Measurements from ENCODE around the gene HM13. TPM values are rescaled to one million over a fixed set of nuclear protein-coding genes. Genes with fewer than 3 reads are reported as not detected.
A peak's percentile ranks its signal among the peaks of the same experiment; 100 is the strongest.

The HM13 gene
- total RNA-seq, 1 experiment from 2014 or later, result 183 TPM

DNA sequence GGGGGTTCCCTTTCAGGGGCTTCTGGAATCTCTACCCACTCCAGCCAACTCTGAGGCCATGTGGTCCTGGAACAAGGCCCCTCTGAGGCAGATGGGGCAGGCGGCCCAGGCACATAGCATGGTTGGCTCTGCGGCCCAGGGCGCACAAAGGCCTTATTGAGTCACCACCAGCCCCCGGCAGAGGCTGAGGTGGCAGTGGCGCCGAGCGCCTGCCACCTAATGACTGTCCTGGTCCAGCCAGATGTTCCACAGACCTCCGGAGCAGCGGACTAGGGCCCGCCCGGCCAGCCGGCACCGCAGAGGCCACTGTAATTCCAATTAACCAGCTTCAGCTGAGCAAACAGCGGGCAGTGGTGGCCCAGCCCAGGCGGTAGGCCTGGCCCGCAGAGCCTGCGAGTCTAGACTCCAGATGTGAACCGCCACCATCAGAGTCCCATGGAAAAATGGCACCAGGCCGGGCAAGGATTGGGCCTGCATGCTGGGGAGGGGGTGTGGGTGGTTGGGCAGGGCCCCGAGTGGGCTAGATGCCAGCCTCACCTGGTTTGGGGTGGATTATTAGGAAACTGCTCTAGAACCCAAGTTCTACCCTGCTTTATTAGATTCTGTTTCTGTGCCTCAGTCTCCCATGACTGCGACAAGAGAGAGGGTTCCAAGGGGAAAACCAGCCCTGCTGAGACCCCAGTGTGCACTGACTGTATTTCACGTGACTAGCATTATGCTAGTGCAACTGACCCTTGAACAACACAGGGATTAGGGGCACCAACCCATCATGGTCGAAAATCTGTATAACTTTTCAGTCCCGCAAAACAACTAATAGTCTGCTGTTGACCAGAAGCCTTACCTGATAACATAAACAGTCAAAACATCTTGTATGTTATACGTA lies 56.7 kb downstream of the HM13 start:
- peaks cover 82 to 90% of the 10 kb centered on the region in 2 experiments for H3K4me1 ChIP-seq (ENCODE audit: control insufficient read depth in 1 of 2, insufficient read depth in 2 of 2, low read length in 2 of 2)
- no TSS peak for BruUV-seq (replicated peaks)
- H3K79me2 ChIP-seq (ENCODE audit: insufficient read depth, low read length), result 0 out of 2 replicates have a peak, but pooled peaks cover 7% of the 10 kb centered on the region
- ChIA-PET CTCF (interaction anchor here (1.4 to 10.8 kb wide), 4 partner anchors 8 to 39 kb away, joined by 4 to 256 read pairs (median 73); no protein-coding TSS in a partner anchor), POLR2A (interaction anchor here (0.9 to 28.6 kb wide), 5 partner anchors 8 to 142 kb away, joined by 3 to 1106 read pairs (median 19); partner anchors contain the start of gene ID1), RAD21 (ENCODE audit: low non-redundant PET in 1 of 2, low total read pairs in 2 of 2, uncharacterized antibody in 2 of 2, unreplicated experiment in 2 of 2) (interaction anchor here in 1 of 2 experiments (5.7 kb wide), 1 partner anchor 41 kb away, joined by 74 read pairs; no protein-coding TSS in a partner anchor)
- DNase-seq (ENCODE audit: low read depth, low spot score) (no peak), ATAC-seq (peak; percentile 26)
- 0 out of 4 replicates have a peak overlapping the region, but pooled peaks of 1 of the 2 experiments have one; percentile 11 for H3K4me3 ChIP-seq (replicated peaks in 1 of 2; ENCODE audit: low read depth in 1 of 2, low read length in 2 of 2)
- H3K27ac ChIP-seq (ENCODE audit: low read depth, low read length), result peak overlapping the region; percentile 98
- H3K9me2 ChIP-seq (ENCODE audit: insufficient read depth), result no peaks in the 10 kb centered on the region
- H3K36me3 ChIP-seq (ENCODE audit: control insufficient read depth in 1 of 2, insufficient read depth in 2 of 2, low read length in 2 of 2), result no peaks in the 10 kb centered on the region
- H3K9ac ChIP-seq (ENCODE audit: low read length), result peak overlapping the region; percentile 52
- H3K27me3 ChIP-seq (ENCODE audit: insufficient read depth, low read length), result no peaks in the 10 kb centered on the region
- no peak overlapping the region for H2AFZ ChIP-seq (ENCODE audit: low read depth, low read length, poor library complexity, severe bottlenecking)
- intact Hi-C loops (cut with micrococcal nuclease), result no loop called here
- peak overlapping the region; percentile 72 for H3K4me2 ChIP-seq (ENCODE audit: low read length)
- no peaks in the 10 kb centered on the region for H3K9me3 ChIP-seq (ENCODE audit: control insufficient read depth in 1 of 2, insufficient read depth in 1 of 2, low read depth in 1 of 2, low read length in 2 of 2)
- no peaks in the 10 kb centered on the region for H4K20me1 ChIP-seq (ENCODE audit: insufficient read depth)
- TF ChIP-seq SIN3A (IDR thresholded peaks at IDR 0.05; ENCODE audit: low read depth) (no peak), ZFX (IDR thresholded peaks at IDR 0.05) (peak; percentile 68), FOSL1 (IDR thresholded peaks at IDR 0.05; ENCODE audit: low read depth) (no peak), POLR2A (IDR thresholded peaks at IDR 0.05; ENCODE audit: borderline replicate concordance, extremely low read depth, insufficient read depth, insufficient read length) (no peak), TCF7L2 (IDR thresholded peaks at IDR 0.05; ENCODE audit: borderline replicate concordance, extremely low read depth, insufficient read depth, insufficient read length) (peak; percentile 68), ELF1 (IDR thresholded peaks at IDR 0.05; ENCODE audit: borderline replicate concordance, low read depth) (no peak), ZNF274 (IDR thresholded peaks at IDR 0.05; ENCODE audit: low read depth, low read length) (no peak), YY1 (IDR thresholded peaks at IDR 0.05; ENCODE audit: extremely low read depth, insufficient replicate concordance, low read depth, low read length) (no peak), RAD21 (IDR thresholded peaks at IDR 0.05; ENCODE audit: low read depth) (no peak), JUND (IDR thresholded peaks at IDR 0.05) (no peak), CBX3 (IDR thresholded peaks at IDR 0.05; ENCODE audit: low read depth) (no peak)
- TF ChIP-seq, protein P1, sequence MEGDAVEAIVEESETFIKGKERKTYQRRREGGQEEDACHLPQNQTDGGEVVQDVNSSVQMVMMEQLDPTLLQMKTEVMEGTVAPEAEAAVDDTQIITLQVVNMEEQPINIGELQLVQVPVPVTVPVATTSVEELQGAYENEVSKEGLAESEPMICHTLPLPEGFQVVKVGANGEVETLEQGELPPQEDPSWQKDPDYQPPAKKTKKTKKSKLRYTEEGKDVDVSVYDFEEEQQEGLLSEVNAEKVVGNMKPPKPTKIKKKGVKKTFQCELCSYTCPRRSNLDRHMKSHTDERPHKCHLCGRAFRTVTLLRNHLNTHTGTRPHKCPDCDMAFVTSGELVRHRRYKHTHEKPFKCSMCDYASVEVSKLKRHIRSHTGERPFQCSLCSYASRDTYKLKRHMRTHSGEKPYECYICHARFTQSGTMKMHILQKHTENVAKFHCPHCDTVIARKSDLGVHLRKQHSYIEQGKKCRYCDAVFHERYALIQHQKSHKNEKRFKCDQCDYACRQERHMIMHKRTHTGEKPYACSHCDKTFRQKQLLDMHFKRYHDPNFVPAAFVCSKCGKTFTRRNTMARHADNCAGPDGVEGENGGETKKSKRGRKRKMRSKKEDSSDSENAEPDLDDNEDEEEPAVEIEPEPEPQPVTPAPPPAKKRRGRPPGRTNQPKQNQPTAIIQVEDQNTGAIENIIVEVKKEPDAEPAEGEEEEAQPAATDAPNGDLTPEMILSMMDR (IDR thresholded peaks at IDR 0.05 in 2 of 3, conservative IDR thresholded peaks at IDR 0.05 in 1 of 3; ENCODE audit: borderline replicate concordance in 1 of 3, insufficient read depth in 1 of 3, low read depth in 2 of 3, low read length in 2 of 3), result no peak
- TF ChIP-seq, protein P2, sequence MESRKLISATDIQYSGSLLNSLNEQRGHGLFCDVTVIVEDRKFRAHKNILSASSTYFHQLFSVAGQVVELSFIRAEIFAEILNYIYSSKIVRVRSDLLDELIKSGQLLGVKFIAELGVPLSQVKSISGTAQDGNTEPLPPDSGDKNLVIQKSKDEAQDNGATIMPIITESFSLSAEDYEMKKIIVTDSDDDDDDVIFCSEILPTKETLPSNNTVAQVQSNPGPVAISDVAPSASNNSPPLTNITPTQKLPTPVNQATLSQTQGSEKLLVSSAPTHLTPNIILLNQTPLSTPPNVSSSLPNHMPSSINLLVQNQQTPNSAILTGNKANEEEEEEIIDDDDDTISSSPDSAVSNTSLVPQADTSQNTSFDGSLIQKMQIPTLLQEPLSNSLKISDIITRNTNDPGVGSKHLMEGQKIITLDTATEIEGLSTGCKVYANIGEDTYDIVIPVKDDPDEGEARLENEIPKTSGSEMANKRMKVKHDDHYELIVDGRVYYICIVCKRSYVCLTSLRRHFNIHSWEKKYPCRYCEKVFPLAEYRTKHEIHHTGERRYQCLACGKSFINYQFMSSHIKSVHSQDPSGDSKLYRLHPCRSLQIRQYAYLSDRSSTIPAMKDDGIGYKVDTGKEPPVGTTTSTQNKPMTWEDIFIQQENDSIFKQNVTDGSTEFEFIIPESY (IDR thresholded peaks at IDR 0.05; ENCODE audit: extremely low read depth, insufficient replicate concordance, low read length), result peak; percentile 21
- TF ChIP-seq, protein P3, sequence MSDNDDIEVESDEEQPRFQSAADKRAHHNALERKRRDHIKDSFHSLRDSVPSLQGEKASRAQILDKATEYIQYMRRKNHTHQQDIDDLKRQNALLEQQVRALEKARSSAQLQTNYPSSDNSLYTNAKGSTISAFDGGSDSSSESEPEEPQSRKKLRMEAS (IDR thresholded peaks at IDR 0.05), result no peak

Data from HCT116 (cell line).